GM19035 (cell line): ENCODE data around the gene ZSCAN32.

Experiments used
- ATAC-seq: cut with Tn5 transposase; IDR thresholded peaks from one replicate; pipeline ENCODE4 v1.9.1; 2021; ENCODE audit not compliant: unreplicated experiment

Gene ZSCAN32

DNA sequence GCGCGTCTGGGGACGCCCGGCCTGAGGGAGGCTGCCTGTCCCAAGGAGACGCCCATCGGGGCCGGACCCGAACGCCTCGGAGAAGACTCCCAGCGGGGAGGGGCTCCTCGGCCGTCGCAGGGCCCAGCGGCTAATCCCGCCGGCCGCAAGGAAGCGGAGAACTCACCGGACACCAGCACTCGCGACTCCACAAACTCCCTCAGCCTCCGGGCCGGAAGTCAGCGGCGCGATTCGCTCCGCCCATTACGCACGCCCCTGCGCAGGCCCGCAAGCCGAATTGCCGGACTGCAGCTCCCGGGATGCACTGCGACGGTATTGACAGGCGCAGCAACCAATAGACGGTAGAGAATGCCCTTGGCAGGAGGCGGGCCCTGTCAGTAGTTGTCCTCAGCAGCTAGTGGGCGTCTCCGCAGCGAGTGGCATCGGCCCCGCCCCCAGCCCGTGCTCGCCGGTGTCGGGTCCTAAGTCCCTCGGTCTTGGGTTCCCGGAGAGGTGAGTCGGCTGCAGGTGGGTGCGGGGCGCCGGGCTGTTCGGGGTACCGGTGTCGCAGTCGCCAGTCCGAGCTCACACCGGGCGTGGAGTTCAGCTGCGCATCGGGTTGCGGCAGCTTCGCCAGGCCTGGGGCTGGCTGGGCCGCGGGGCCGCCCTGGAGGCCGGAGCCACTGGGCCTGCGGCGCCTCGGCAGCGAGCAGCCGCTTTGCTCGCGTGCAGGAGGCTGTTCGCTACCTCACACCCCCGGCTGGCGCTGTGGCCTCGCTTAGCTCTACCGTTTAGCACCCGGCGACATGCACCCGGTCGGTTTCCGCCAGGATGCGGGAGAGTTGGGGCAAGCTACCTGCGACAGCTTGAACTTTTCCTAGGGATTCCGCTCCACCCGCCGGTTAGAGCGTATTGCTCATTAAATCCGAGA, at the start of gene ZSCAN32, which contains the start of gene ZNF174:
Gene ZSCAN32 (minus strand): TSS at position 226 of the 910 bp plus-strand sequence. CDS start 3,447 bp downstream, outside the sequence.
Gene ZNF174 (plus strand): TSS at position 437 of the 910 bp plus-strand sequence. CDS start 790 bp downstream, outside the sequence.
- ATAC-seq: peak; percentile 94

- no peak for ATAC-seq
These were observed 43.2 kb upstream of the ZSCAN32 start for GRCh38 chr16:3444032-3444388.

DNA sequence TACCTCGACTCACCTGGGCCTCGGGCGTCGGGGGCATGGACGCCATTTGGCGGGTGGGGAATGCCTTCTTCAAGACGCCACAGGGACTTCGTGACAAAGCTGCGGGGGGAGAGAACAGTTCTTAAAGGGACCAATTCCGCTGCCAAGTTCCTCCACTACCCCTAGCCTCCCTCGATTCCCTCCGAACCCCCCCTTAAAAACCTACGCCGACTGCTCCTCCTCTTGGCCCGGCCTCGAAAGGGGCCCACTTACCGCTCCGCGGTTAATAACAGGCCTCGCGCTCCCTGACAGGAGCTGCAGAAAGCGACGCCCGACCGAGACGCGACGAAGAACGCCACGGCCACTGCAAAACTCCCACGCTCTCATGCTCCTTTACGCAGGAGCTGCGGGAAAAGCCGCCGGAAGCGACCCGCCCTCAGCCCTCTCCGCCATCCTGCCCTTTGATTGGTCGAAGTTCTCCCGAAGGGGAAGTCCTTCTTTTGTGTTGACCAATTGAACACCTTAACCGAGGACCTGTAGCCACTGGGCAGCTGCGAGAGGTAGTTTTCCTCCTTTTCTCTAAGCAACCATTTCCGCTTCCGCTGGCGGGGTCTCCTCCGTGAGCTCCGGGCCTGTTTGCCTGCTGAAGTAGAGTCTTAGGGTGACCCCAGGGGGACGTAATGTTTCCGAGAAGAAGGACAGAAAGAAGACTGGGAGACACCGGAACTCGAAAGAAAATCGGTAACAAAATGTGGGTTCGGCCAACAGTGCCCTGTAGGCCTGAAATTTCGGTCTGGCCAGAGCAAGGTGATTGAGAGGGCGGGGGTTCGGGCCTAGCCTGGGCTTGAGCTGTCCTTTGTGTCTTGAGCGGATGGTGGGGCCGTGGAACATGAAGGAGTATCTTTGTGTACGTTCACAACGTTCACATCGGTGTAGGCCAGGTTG, 42.6 kb upstream of the ZSCAN32 start, which contains the start of the genes NAA60 and ZNF597:
Gene NAA60 (plus strand): TSS at position 573 of the 924 bp plus-strand sequence. CDS start 32,548 bp downstream, outside the sequence.
Gene ZNF597 (minus strand): TSS at position 397 of the 924 bp plus-strand sequence. CDS start 351 bp downstream, at position 46.
- ATAC-seq: peak; percentile 83

DNA sequence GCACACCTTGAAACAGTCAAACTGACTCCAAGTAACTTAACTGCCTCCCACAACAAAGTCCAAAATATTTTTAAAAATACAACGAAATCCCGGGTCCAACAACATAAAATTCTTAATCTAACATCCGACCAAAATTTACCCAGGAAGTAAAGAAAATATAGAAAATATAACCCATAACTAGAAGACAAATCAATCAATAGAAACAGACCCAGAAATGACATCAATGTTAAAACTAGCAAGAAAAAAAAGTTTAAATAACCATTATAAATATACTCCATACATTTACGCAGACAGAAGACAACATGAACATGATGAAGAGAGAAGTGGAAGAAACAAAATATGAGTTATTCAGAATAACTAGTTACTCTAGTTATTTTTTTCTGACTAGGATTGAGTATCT, 38.8 kb upstream of the ZSCAN32 start:
- no peak for ATAC-seq

DNA sequence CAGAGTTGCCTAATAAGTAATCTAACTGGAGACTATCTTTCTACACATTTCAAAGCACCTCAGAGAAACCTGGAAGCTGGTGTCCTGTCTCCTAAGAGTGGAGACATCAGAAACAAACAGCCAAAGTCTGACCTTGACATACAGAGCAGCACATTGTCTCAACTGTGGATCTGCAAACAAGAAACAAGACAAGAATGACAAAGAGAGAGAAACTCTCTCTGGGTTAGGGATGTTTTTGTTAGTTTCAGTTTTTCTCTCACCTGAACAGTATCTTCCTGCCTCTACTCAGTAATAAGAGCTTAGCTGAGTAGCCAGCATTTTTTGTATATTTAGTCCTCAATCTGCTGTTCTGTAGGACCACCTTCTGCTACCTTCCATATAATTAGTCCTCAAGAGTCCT, 33.6 kb upstream of the ZSCAN32 start:
- no peak for ATAC-seq

- ATAC-seq: no peak
These were observed 31.0 kb upstream of the ZSCAN32 start for GRCh38 chr16:3431779-3432219.

GRCh38 chr16:3413730-3414379, 13.1 kb upstream of the ZSCAN32 start:
- ATAC-seq: no peak

DNA sequence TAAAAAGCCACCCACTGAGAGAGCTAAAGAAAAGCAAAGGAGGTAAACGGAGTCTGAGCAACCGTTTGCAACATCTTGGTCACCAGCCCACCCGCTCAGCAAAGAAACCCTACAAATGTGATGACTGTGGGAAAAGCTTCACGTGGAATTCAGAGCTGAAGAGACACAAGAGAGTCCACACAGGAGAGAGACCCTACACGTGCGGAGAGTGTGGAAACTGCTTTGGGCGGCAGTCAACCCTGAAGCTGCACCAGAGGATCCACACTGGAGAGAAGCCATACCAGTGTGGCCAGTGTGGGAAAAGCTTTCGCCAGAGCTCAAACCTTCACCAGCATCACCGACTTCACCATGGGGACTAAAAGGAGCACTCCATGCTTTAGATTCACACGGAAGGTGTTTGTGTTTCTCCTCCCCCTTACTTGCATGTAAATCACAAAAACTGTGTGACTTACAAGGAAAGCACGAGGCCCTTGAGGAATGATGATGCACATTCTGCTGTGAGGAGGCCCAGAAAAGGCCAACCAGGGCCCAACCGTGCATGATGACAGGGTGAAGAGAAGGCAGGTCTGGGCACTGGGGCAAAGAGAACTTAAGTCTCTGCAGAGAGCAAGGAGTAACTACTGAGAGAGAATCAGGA, 7.9 kb upstream of the ZSCAN32 start:
- no peak for ATAC-seq

- ATAC-seq: no peak
These were observed 1.1 kb upstream of the ZSCAN32 start for GRCh38 chr16:3401719-3402397.

- no peak for ATAC-seq
These were observed 392 bp downstream of the ZSCAN32 start for GRCh38 chr16:3400446-3400778.

GRCh38 chr16:3389663-3390338, 11.0 kb downstream of the ZSCAN32 start:
- no peak for ATAC-seq

DNA sequence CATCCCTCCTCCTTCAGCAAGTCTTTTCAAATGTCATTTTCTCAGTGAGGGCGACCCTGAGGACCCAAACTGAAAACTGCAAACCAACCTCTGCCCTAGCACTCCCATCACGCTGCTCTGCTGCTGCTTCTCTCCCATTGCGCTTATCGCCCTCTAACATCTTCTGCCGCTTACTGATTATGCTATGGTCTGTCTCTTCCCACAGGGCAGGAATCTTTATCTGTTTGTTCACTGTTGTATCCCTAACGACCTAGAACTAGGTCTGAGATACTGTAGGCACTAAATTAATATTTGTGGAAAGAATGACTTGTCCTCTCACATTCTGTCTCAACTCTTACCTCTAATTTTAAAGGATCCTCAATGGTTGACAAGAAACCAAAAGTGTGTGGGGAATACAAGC, 12.5 kb downstream of the ZSCAN32 start:
- ATAC-seq: no peak

DNA sequence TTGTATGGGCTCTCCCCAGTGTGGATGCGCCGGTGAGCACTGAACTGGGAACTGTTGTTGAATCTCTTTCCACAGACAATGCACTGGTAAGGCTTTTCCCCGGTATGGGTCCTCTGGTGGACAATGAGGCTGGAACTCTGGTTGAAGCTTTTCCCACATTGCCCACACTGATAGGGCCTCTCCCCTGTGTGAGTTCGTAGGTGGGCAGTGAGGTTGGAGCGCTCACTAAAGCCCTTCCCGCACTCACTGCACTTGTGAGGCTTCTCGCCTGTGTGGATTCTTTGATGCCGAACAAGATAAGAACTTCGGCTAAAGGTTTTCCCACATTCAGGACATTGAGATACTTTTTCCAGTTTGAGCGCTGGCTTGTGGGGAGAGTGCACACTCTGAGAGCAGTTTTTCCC, 17.8 kb downstream of the ZSCAN32 start:
- ATAC-seq: no peak

GRCh38 chr16:3377917-3378316, 22.9 kb downstream of the ZSCAN32 start:
- ATAC-seq: no peak

GRCh38 chr16:3375680-3376079, 25.1 kb downstream of the ZSCAN32 start:
- no peak for ATAC-seq

DNA sequence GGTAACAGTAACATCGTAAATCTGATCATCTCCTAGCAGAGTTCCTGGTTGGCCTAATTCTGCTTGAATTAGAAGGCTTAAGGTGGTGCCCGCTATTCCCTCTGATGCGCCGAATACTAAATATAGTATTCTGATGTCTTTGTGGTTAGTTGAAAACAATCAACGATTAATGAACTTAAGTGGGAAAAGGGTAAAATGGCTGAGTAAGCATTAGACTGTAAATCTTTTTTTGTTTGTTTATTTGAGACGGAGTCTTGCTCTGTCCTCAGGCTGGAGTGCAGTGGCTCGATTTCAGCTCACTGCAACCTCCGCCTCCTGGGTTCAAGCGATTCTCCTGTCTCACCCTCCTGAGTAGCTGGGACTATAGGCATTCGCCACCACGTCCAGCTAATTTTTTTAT, 31.7 kb downstream of the ZSCAN32 start:
- no peak for ATAC-seq

GRCh38 chr16:3364774-3365427, 35.9 kb downstream of the ZSCAN32 start:
- no peak for ATAC-seq

- ATAC-seq: no peak
These were observed 37.0 kb downstream of the ZSCAN32 start for GRCh38 chr16:3363793-3364192.

DNA sequence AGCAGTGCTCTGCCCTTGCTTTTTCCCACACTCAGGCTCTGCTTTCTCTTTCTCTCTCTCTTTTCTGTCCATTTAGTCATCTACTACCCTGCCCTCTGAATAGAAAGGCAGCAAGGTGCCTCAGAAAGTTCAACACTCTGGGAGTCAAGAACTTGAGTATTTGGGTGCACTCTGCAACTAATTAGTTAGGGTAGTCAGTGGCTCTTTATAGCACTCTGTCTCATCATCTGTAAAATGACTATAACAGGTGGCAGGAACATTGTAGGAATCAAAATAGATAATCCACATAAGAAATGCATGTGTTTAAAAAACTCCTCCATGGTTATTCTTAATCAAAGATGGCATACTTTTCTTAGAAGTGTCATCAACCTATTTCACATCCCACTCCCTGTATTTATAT, 37.9 kb downstream of the ZSCAN32 start:
- ATAC-seq: no peak
